ENCODE data around the gene CCDC141. TPM values are rescaled to one million over a fixed set of nuclear protein-coding genes. Genes with fewer than 3 reads are reported as not detected.

CCDC141 gene
- polyA plus RNA-seq, 1 donor from 2014 or later: 0.27 TPM

Other genes starting within 250 kb of the CCDC141 start
- 0.10 and 0.16 TPM in 2 replicates for gene TTN, start 242.7 kb downstream of the CCDC141 start, polyA plus RNA-seq
- gene SESTD1, start 214.7 kb upstream of the CCDC141 start, polyA plus RNA-seq: 34.8 and 39.5 TPM in 2 replicates

All from neural cell (in vitro differentiated cells).